ENCODE results near the gene WDR93. TPM values are rescaled to one million over a fixed set of nuclear protein-coding genes. Genes with fewer than 3 reads are reported as not detected.

WDR93 gene
- total RNA-seq, 1 experiment from 2014 or later = not detected

DNA sequence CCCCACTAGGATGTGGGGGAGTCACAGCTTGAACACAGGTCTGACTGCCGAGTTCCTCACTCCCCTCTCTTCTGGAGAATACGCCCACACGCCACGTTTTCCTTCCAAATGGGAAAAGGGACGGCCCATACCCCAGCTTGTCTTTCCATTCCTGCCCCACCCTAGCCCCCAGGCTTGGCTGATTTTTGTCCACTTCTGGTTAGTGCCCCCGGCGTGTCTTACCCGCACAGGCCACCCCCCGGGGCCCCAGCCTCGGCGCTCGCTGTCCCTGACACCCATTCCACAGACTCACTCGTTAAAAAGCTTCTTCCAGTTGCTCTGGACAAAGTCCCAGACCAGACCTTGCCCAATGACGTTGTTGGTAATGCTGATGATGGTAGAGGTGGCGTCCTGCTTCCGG, 100.0 kb downstream of the WDR93 start:
- no peaks in the 10 kb centered on the region for H3K27me3 ChIP-seq (replicated peaks; ENCODE audit: insufficient read depth, low read depth, low read length, poor library complexity)
- no peaks in the 10 kb centered on the region for H3K9me3 ChIP-seq (ENCODE audit: low read depth, low read length, poor library complexity, severe bottlenecking)
- CTCF ChIA-PET = no interaction called here
- intact Hi-C loops (cut with micrococcal nuclease; ENCODE audit: unreplicated experiment) = no loop called here
- no TSS peak for BruUV-seq (replicated peaks)
- no peaks in the 10 kb centered on the region for H3K36me3 ChIP-seq (ENCODE audit: insufficient read depth, low read length, poor library complexity, severe bottlenecking)
- POLR2A ChIA-PET (ENCODE audit: low non-redundant PET) = no interaction called here
- H3K4me1 ChIP-seq (ENCODE audit: insufficient read depth, low read length, poor library complexity, severe bottlenecking) = no peaks in the 10 kb centered on the region
- no peak overlapping the region for H3K4me3 ChIP-seq (ENCODE audit: low read depth, low read length, poor library complexity, severe bottlenecking)
- DNase-seq (ENCODE audit: low spot score) = no peak
- no peak overlapping the region for H3K27ac ChIP-seq (ENCODE audit: low read depth, low read length, poor library complexity, severe bottlenecking)
- TF ChIP-seq CTCF (conservative IDR thresholded peaks at IDR 0.05; ENCODE audit: low read depth, low read length) (no peak), EZH2 (IDR thresholded peaks at IDR 0.05; ENCODE audit: borderline replicate concordance, low read depth, low read length, poor library complexity, severe bottlenecking) (no peak)

GRCh38 chr15:89792106-89792805, 101.6 kb downstream of the WDR93 start:
- intact Hi-C loops (cut with micrococcal nuclease; ENCODE audit: unreplicated experiment) = no loop called here
- POLR2A ChIA-PET (ENCODE audit: low non-redundant PET) = no interaction called here
- Histone ChIP-seq H3K36me3 (ENCODE audit: insufficient read depth, low read length, poor library complexity, severe bottlenecking) (no peaks in the 10 kb centered on the region), H3K27me3 (replicated peaks; ENCODE audit: insufficient read depth, low read depth, low read length, poor library complexity) (no peaks in the 10 kb centered on the region), H3K9me3 (ENCODE audit: low read depth, low read length, poor library complexity, severe bottlenecking) (no peaks in the 10 kb centered on the region), H3K27ac (ENCODE audit: low read depth, low read length, poor library complexity, severe bottlenecking) (no peak overlapping the region), H3K4me3 (ENCODE audit: low read depth, low read length, poor library complexity, severe bottlenecking) (no peak overlapping the region), H3K4me1 (ENCODE audit: insufficient read depth, low read length, poor library complexity, severe bottlenecking) (no peaks in the 10 kb centered on the region)
- CTCF ChIA-PET = no interaction called here
- DNase-seq (ENCODE audit: low spot score) = no peak
- BruUV-seq (replicated peaks) = no TSS peak
- TF ChIP-seq CTCF (conservative IDR thresholded peaks at IDR 0.05; ENCODE audit: low read depth, low read length) (no peak), EZH2 (IDR thresholded peaks at IDR 0.05; ENCODE audit: borderline replicate concordance, low read depth, low read length, poor library complexity, severe bottlenecking) (no peak)

Other genes with a start within 250 kb of the WDR93 start
- 1.2 and 1.4 TPM in 2 replicates for gene RHCG, start 194.2 kb upstream of the WDR93 start, total RNA-seq (2021)
- 55.7 and 56.5 TPM in 2 replicates for gene TICRR, start 115.3 kb upstream of the WDR93 start, total RNA-seq (2021)
- gene KIF7, start 35.3 kb upstream of the WDR93 start, total RNA-seq (2021) = 9.5 and 11.3 TPM in 2 replicates
- 0.30 and 0.46 TPM in 2 replicates for gene PLIN1, start 11.4 kb upstream of the WDR93 start, total RNA-seq (2021)
- 2.7 and 5.4 TPM in 2 replicates for gene PEX11A, start 57 bp upstream of the WDR93 start, total RNA-seq (2021)
- 5.2 and 6.5 TPM in 2 replicates for gene MESP1, start 60.4 kb downstream of the WDR93 start, total RNA-seq (2021)
- gene MESP2, start 85.5 kb downstream of the WDR93 start, total RNA-seq (2021) = 0.26 and 0.81 TPM in 2 replicates
- 0.73 and 1.5 TPM in 2 replicates for gene ANPEP, start 124.0 kb downstream of the WDR93 start, total RNA-seq (2021)
- gene AP3S2, start 203.2 kb downstream of the WDR93 start, total RNA-seq (2021) = 32.0 and 35.2 TPM in 2 replicates
- 5.6 and 5.9 TPM in 2 replicates for gene ARPIN, start 222.1 kb downstream of the WDR93 start, total RNA-seq (2021)